ENCODE data around the gene NEURL1.

The NEURL1 gene, protein sequence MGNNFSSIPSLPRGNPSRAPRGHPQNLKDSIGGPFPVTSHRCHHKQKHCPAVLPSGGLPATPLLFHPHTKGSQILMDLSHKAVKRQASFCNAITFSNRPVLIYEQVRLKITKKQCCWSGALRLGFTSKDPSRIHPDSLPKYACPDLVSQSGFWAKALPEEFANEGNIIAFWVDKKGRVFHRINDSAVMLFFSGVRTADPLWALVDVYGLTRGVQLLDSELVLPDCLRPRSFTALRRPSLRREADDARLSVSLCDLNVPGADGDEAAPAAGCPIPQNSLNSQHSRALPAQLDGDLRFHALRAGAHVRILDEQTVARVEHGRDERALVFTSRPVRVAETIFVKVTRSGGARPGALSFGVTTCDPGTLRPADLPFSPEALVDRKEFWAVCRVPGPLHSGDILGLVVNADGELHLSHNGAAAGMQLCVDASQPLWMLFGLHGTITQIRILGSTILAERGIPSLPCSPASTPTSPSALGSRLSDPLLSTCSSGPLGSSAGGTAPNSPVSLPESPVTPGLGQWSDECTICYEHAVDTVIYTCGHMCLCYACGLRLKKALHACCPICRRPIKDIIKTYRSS

DNA sequence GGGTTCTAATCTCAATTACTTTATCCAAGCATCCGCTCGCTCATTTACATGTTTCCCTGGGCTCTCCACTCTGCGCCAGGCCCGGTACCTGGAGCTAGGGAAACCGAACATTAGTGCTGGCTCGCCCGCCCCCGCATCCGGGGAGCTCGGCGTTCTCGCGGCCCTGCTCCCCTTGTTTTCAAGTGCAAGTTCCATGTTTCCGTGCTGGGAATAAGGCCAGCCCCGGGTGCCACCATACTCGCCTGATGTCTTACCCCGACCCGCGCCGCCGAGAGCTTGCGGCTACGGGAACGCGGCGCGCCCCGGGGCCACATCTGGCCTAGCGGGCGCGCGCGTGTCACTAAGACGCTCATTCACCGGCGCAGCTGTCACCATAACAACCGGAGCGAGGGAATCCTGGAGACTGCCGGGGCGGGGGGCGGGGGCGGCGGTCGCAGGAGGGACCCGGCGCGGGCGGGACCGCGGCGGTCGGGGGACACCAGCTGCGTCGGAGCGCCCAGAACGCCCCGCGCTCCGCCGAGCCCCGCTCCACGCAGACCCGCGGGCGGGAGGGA, at the start of gene NEURL1:
NEURL1 (plus strand) TSS at position 344 of the 554 bp plus-strand sequence. CDS start 683 bp downstream, outside the sequence.
- DNase-seq (ENCODE audit: low read depth in 2 of 2), result no peak

DNA sequence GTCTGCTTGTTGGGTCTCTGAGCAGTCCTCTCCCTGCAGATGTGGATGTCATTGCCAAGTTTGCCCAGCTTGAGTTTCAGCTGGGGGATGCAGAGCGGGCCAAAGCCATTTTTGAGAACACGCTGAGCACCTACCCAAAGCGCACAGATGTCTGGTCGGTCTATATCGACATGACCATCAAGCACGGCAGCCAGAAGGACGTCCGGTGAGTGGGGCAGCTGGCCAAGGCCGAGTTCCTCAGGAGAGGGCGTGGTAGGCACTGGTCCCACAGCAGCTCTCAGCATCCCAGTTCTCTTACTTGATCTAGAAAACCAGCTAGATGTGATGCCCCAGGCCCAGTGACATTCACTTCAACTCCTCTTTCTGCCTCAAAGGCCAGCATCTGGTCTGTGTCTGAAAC, 49.0 kb upstream of the NEURL1 start:
- DNase-seq (ENCODE audit: low read depth in 2 of 2), result no peak

DNA sequence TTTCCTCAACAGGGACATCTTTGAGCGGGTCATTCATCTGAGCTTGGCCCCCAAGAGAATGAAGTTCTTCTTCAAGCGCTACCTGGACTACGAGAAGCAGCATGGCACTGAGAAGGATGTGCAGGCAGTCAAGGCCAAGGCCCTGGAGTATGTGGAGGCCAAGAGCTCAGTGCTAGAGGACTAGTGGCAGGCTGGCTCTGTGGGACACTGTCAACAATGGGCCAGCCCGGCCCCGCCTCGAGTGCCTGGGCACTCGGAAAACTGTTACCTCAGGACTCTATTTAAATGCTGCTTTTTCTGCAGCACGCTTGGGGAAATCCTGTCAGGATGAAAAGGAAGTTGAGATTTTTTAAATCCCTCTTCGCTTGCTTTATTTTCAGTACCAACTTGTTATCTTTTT, 48.1 kb upstream of the NEURL1 start:
- no peak for DNase-seq (ENCODE audit: low read depth in 2 of 2)

DNA sequence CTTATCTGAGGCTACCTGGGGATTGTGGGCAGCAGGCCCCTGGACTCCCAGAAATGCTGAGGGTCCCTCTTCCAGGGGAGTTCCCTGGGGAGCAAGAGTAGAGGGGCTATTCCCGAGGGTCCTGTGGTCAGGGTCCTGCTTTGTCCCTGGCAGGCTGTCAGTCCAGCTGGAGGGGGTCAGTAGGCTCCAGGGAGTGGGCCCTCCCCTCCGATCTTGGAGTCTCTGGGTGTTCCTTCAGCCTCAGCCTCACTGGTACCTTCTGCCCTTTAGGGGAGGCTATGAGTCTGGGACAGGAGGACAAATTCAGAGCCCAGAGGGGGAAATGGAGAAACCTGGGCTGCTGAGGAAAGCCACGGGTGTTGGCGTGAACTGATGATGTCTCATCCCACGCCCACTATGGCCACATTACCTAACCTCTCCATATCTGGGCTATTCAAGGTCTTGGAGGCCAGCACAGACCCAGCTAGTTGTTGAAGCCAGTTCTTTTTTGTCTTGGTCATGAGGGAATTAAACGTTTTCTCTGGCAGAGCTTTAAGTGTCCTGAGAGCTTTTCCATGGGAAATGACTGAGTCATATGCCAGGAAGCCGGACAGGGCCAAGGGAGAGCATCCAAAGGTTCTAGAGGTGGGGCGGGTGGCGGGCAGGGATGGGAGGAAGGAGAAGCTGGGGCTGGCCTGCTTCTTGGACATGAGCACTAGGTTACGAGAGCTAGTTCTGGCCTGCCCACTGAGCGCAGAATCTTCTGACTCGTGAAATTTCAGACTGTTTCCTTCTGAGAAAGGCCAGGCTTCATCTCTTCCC, 47.5 kb upstream of the NEURL1 start:
- DNase-seq (ENCODE audit: low read depth in 2 of 2), result no peak

DNA sequence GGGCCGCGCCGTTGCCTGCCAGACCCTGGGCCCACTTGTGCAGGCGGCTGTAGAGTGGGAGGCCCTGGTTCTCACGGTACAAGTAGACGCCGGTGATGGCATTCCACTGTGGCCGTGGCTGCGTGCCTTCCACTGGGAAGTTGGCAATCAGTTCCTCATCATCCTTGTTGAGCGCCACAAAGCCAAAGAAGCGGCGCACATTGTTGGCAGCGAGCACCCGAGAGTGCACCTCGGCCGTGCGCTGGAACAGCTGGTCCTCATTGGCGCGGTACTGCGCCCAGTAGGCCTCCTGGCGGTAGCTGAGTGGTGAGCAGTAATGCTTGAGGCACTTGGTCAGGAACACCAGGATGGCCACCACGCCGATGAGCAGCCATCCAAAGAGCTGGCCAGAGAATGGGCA, 46.3 kb upstream of the NEURL1 start:
- DNase-seq (ENCODE audit: low read depth in 2 of 2), result no peak

DNA sequence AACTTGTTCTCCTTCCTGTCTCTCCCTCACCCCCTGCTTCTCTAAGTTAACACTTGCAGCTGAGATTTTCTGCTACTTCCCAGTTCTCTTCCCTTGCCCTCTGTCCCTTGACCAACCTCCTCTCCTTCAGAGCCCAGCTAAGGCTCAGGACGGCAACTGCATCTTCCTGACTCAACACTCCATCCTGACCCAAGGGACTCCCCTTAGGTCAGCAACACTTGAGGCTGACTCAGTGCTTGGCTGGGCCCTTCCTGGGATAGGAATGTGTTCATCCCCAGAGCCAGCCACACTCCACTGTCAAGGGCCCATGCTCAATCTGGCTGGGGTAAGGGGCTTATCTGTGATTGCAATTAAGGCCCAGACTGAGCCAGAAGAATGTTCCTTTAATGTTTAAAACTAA, 44.8 kb upstream of the NEURL1 start:
- DNase-seq (ENCODE audit: low read depth in 2 of 2), result no peak

DNA sequence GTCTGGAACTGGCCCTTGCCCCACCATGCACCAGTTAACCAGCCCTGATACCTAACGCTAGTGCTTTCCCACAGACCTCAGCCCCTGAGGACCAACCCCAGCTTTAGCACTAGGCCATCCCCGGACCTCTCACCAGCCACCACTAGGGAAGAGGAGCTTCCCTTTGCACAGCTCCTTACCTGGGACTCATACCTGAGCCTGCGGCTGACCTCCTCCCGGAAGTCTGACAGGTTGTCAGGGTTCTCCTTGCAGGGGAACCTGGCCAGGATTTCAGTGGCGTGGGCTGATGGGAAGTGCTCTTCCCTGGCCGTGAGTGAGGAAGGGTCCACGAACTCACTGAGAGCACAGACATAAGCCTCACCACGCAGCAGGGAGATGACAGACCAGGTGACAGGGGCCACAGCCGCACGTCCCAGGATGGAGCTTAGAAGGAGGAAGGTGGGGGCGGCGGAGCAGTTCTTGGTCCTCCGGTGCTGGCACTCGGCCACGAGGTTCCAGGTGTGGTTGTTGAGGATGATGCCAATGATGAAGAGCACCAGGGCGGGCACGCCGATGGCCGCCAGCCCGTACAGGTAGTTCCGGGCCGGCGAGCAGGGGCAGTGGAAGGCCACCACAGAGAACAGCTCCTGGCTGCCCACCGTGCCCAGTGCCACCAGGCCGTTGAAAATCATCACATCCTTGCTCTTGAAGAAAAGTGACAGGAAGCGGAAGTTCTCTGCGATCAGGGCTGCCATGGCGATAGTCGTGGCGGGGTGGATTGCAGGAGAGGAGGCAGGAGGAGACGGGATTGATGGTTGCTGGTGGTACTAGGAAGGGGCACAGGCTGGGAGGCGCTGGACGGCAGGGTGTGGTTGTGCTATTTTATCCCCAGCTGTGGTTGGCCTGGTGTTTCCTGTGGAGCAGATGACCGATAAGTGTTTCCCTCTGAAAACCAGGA, 44.0 kb upstream of the NEURL1 start:
- DNase-seq (ENCODE audit: low read depth in 2 of 2), result no peak

DNA sequence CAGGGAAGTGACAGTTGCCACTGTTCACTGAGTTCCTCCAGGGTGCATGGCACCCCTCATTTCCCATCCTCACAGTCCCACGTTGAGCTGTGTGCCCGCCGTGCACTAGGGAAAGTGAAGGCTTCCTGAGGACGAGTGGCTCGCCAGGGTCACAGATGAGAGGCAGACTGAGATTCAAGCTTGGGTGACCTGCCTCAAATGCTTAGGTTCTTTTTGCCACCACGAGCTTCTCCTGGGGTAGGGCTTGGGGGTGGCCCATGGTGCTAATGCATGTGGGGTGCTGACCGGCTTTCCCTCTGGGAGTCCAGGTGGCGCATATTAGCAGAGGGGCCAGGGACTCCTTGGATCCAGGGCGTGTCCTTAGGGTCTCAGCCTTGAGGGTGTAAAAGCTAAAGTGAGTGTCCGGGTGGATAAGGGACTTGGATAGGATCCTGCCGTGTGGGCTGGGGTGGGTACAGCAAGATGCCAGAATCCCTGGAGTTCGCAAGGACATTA, 43.3 kb upstream of the NEURL1 start:
- no peak for DNase-seq (ENCODE audit: low read depth in 2 of 2)

DNA sequence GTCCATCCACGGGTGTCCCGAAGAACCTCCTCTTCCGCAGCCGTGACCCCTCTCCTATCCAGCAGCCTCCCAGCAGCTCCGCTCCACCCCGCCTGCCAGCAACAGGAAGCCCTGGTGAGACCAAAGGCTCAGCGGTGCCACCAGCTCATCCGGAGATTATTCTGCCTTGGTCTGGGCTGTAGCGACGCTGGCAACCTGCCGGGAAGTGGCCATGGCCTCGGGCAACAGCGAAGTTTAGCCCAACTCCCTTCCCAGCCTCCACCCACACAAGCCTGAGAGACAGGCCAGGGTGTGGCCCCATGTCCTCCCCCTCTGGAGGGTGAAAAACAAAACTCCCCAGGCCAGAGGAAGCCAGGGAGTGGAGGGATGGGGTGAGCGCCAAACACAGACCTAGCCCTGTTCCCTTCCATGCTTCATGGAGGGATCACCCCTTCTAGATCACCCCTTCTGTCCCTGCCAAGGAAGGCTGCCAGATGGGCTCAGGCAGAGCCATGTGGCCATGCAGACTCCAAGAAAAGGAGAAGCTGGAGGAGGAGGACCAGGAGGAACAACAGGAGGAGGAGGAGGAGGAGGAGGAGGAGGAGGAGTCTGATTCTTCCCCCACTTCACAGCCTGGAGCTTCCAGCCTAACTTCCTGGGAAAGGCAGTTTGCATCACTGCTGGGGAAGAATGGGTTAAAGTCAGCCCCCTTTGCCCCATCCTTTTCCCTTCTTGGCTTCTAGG, 42.3 kb upstream of the NEURL1 start:
- DNase-seq (ENCODE audit: low read depth in 2 of 2), result no peak

DNA sequence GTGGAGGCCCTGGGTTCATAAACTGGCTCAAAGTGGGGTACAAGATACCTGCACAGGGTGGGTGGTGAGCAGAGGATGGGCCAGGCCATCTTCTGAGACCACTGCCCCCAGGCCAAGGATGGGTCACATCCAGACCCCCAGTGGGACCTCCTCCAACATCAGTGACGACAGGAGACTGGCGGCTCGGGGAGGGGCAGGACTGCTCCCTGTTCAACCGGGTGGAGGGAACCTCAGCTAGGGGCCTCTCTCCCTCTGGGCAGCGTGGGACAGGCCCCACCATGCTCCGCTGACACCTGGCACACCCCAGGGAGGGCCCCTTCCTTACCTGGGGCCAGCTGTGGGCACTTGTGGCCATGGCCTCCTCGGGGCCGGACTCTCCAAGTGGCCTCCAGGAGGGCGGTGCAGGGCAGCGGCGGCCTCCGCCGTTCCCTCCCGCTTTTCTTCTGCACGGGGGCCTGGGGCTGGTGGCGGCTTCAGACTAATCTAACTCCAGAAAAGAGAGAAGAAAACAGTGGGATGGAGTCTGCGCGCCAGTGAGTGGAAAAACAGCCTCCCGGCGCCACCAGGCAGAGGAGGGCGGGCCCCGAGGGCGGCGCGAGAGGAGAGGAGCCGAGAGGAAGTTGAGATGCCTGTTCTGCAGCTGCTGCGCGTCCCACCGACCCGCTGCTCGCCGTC, 41.5 kb upstream of the NEURL1 start, which contains the start of gene CALHM2:
CALHM2 (minus strand) TSS at position 540 of the 675 bp plus-strand sequence. CDS start 2,429 bp downstream, outside the sequence.
- DNase-seq (ENCODE audit: low read depth in 2 of 2), result peak; percentile 13 to 24

DNA sequence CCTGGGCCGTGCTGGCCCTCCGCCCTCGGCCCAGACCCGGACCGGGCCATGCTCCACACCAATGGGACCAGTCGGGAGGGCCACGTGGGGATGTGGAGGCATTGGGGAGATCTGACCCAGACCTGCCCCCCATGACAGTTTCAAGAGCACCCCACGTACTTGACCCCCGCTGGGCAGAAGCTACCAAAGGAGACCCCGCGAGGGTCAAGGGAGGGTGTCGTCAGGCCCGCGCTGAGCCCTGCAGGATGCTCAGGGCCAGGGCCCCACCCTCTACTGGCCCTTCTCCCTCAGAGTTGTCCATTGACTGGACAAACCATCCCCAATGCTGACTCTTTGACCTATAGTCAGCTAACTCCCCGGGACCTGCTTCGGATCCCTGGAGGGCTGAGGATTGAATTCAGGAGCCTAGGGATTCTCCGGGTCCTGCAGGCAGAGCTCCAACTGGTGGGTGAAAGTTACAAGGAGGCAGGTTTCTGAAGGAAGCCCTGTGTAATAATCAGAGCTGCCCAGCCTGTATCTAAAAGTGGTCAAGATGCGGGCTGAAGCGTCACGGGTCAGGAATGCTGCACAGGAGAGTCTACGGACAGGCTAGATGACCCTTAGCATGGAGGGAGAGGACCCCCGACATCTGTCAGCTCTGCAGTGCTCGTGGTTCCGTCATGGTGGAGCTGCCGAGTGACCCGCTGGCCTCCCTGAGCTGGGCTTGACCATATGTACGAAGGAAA, 40.8 kb upstream of the NEURL1 start:
- DNase-seq (ENCODE audit: low read depth in 2 of 2), result no peak

DNA sequence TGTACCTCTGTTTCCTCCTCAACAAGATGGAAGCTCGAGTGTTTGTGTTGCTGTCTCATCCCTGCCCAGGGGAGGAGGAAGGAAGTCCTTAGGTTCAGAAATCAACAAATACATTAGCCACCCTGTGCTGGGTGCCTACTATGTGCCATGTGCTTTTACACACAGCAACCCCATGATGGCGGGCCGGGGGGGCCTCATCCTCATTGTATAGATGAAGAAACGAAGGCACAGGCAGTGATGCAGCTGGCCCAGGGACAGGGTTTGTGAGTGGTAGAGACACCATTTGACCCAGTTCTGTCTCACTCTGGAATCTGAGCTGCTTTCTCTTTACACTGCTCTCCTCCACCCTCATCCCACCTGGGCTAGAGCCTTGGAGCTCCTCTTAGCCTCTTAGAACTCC, 39.5 kb upstream of the NEURL1 start:
- no peak for DNase-seq (ENCODE audit: low read depth in 2 of 2)

DNA sequence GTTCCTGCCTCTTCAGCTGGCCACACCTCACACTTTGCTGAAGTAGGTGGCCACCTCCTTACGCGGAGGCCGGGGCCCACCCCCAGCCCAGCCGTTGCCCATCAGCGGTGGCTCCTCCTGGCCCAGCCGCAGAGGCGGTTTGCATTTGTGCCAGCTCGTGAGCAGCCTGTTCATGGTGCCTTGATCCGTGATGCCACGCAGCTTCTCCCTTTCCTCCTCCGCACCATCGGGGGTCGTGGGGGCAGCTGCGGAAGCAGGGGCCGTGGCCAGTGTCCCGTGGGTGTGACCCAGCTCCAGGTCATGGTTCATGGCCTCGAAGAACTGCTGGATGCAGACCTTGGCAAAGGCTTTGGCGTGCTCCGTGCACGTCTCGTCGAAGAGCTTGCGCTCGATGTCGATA, 38.3 kb upstream of the NEURL1 start:
- no peak for DNase-seq (ENCODE audit: low read depth in 2 of 2)

DNA sequence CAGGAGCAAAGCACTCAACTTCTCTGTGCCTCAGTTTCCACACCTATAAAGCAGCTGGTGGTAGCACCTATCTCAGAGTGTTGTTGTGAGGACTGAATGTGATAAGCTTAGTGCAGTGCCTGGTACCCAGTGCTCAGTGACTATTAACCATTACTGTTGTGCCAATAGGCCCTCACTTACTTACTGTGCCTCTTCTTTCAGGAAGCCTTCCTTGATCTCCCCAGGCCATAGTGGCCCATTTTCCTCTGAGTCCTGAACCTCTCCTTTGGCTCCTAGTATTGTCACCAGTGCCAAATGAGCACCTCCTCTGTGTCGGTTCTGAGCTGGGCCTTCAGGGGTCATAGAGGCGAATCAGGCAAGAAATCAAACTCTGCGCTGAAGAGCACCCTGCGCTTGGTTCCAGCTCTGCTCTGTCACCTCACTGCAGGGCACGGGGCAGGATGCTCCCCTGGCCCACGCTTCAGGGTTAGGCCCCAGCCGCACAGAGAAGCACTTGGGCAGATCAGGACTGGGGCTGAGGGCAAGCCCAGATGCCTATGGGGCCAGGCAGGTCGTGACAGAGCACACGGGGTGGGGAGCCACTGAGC, 37.3 kb upstream of the NEURL1 start:
- no peak for DNase-seq (ENCODE audit: low read depth in 2 of 2)

DNA sequence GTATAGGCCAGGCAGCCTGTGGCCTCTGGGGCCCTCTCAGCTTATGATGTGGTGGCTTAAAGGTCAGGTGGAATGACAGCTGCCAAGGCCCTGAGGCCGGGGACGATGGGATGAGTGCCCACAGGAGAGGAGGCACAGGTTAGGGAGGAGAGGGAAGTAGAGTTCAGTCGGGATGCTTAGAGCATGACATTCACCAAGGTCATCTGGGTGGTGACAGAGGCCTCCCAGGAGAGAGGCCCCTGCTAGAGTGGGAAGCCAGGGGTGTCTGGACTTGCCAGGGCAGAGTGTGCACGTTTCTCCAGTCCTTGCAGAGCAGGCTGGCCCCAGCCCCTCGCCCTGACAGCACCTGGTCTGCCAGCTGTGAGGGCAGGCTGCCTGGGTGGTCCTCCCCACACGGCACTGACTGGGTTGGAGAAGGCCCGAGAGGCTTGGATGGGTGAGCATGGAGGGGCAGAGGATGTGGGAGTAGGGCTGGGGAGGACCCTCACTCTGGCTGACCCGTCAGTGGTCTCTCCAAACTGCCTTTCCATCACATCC, 36.3 kb upstream of the NEURL1 start:
- DNase-seq (ENCODE audit: low read depth in 2 of 2), result no peak

DNA sequence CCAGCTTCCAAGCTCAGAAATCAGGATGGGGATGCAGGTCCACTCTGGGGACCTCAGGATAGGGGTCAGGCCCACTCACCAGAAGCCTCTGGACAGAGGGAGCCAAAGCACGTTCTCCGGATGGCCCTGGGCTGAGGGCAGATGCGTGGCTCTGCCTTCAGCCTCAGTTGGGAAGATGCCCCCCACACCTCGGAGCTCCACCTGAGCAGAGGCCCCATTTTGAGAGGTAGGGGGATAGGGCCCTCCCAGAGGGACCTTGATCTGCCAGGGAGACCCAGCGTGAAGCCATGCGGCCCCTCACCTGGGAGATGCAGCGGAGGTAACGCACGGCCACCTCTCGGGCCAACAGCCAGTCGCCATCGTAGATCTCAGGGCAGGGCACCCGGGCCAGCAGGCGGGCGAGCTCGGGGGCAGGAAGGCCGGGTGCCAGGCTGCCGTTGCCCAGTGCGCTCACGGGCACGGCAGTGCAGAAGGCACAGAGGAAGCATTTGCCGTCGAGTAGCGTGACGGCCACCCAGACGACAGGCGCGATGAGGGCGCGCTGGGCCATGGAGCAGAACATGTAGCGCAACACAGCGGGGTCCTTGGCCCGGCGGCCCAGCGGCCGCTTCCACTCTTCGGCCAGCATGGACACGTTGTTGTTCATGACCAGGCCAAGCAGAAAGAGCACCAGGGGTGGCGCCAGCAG, 35.5 kb upstream of the NEURL1 start:
- DNase-seq (ENCODE audit: low read depth in 2 of 2), result no peak

DNA sequence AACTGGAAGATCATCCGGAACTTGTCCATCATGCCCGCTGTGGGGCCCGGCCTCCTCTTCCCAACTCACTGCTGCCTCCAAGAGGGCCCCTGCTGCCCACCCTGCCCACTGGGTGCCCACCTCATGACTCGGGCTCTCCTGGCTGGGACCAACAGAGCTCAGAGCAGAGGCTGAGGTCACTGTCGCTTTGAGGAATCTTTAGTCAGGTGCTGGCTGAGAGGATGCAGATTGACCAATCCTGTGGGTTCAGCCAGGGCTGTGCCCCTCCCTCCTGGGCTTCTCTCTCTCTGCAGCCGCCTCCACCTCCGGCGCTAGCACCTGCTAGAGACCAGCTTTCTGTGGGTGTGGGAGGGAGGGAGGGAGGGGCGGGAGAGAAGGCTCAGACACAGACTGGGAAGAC, 34.8 kb upstream of the NEURL1 start, which contains the start of gene CALHM1:
CALHM1 (minus strand) TSS at position 181 of the 400 bp plus-strand sequence; CDS start at position 32, 149 bp downstream.
- no peak for DNase-seq (ENCODE audit: low read depth in 2 of 2)

DNA sequence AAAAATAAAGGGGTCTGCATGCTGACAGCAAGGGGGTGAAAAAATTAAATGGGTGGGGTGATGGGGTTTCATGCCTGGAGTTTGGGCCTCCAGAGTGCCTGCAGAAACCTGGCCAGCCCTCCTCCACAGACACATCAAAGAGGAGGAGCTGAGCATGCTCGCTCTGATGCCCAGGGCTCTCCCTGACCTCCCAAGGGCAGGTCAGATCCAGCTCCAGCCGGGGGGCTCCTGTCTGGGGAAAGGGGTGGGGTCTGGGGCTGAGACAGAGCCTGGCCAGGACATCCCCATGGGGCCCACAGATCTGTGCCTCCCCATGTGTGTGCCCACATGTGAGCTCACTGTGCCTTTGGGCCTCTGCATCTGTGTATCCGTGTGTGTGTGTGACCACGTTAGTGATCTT, 33.9 kb upstream of the NEURL1 start:
- no peak for DNase-seq (ENCODE audit: low read depth in 2 of 2)
